NCI-H146 treated with DMSO at 0.1 percent for 48 hours (cell line): Measurements from ENCODE around the gene FAM120AOS.

Experiments
- DNase-seq: peaks from one replicate; lab custom pipeline; 2025; ENCODE audit not compliant: unreplicated experiment; lab: John Stamatoyannopoulos, UW

Gene FAM120AOS

GRCh38 chr9:93467462-93467861 is 14.1 kb upstream of the FAM120AOS start:
- DNase-seq = peak; percentile 47

- no peak for DNase-seq
Observed at GRCh38 chr9:93467062-93467416, 13.7 kb upstream of the FAM120AOS start.

GRCh38 chr9:93466416-93467061 is 13.2 kb upstream of the FAM120AOS start:
- no peak for DNase-seq

GRCh38 chr9:93465855-93466254 is 12.5 kb upstream of the FAM120AOS start:
- DNase-seq = no peak

GRCh38 chr9:93464876-93465275 is 11.5 kb upstream of the FAM120AOS start:
- no peak for DNase-seq

- DNase-seq = no peak
Observed at GRCh38 chr9:93464395-93464794, 11.0 kb upstream of the FAM120AOS start.

- DNase-seq = no peak
Observed at GRCh38 chr9:93463638-93464248, 10.4 kb upstream of the FAM120AOS start.

- DNase-seq = no peak
Observed at GRCh38 chr9:93461821-93462220, 8.4 kb upstream of the FAM120AOS start.

- DNase-seq = no peak
Observed at GRCh38 chr9:93461414-93461743, 8.0 kb upstream of the FAM120AOS start.

GRCh38 chr9:93460689-93461413 is 7.5 kb upstream of the FAM120AOS start:
- DNase-seq = no peak

GRCh38 chr9:93459432-93459847 is 6.1 kb upstream of the FAM120AOS start:
- DNase-seq = no peak

- DNase-seq = no peak
Observed at GRCh38 chr9:93458712-93459111, 5.3 kb upstream of the FAM120AOS start.

GRCh38 chr9:93457006-93457405 is 3.6 kb upstream of the FAM120AOS start:
- no peak for DNase-seq

GRCh38 chr9:93456504-93456903 is 3.1 kb upstream of the FAM120AOS start:
- no peak for DNase-seq

- no peak for DNase-seq
Observed at GRCh38 chr9:93456022-93456421, 2.6 kb upstream of the FAM120AOS start.

GRCh38 chr9:93452710-93453046 is 703 bp downstream of the FAM120AOS start:
- DNase-seq = no peak

GRCh38 chr9:93451849-93452709 is 1.3 kb downstream of the FAM120AOS start:
- DNase-seq = no peak

- DNase-seq = peak; percentile 17
Observed at GRCh38 chr9:93450945-93451815, 2.2 kb downstream of the FAM120AOS start, which contains the start of gene FAM120A. Gene FAM120A, plus strand, starts transcription at chr9:93451685. Its CDS starts 231 bp downstream, at chr9:93451916.

- DNase-seq = no peak
Observed at GRCh38 chr9:93447655-93448054, 5.7 kb downstream of the FAM120AOS start.

GRCh38 chr9:93446073-93446472 is 7.3 kb downstream of the FAM120AOS start:
- no peak for DNase-seq
